ENCODE measurements around the gene ATXN1.

GRCh38 chr6:16483315-16483875 lies 277.9 kb downstream of the ATXN1 start:
- no peak for TF ChIP-seq CTCF (IDR thresholded peaks at IDR 0.05)
- TF ChIP-seq POLR2A (IDR thresholded peaks at IDR 0.05): no peak
